Esophagus muscularis mucosa (tissue), 3 donors: ENCODE data around the gene ADRA2C.

Experiments
- POLR2AphosphoS5 ChIP-seq, 2 donors: sonication (generic); formaldehyde crosslinking; IDR thresholded peaks; one replicate each; pipeline ENCODE4 v1.6.1; 2017; ENCODE audit warnings: antibody characterized with exemption in 2 of 2
- TF ChIP-seq, protein P1 (sequence below), 3 experiments: fragments of 200-600 bp in 2 of 3; fragments of 450-650 bp in 1 of 3; sonication (generic) in 2 of 3; IDR thresholded peaks; one replicate each; pipeline ENCODE4 v1.5.1; 2017 to 2019; ENCODE audit warnings: antibody characterized with exemption in 3 of 3, mild to moderate bottlenecking in 2 of 3, moderate library complexity in 1 of 3

DNA sequence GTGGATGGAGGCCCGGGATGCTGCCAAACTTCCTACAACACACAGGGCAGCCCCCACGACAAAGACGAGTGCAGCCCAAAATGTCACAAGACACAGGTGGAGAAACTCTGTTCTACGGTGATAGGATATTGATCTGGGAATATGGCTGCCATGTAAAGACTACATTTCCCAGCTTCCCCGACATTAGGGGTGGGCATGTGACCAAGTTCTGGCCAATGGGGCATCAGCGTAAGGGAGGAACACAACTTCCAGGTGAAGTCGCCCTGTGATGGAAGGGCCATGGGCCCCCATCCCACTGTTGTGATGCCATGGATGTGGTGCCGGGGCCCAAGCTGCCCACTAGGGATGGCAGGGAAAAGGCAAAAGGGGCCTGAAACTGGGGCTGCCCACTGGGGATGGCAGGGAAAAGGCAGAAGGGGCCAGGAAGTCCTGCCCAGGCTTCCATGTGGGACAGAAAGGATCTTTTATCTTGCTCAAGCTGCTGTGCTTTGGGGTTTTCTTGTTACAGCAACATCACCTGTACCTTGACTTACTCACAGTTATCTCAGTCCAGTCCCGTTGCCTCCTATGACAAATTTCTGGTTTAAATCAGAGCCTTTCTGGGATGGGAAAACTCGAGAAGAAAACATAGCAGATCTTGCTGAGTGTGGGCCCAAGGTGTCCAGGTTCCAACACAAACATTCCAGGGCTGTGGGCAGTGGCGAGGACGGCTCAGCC is 9.7 kb upstream of the ADRA2C start:
- TF ChIP-seq, protein P1, sequence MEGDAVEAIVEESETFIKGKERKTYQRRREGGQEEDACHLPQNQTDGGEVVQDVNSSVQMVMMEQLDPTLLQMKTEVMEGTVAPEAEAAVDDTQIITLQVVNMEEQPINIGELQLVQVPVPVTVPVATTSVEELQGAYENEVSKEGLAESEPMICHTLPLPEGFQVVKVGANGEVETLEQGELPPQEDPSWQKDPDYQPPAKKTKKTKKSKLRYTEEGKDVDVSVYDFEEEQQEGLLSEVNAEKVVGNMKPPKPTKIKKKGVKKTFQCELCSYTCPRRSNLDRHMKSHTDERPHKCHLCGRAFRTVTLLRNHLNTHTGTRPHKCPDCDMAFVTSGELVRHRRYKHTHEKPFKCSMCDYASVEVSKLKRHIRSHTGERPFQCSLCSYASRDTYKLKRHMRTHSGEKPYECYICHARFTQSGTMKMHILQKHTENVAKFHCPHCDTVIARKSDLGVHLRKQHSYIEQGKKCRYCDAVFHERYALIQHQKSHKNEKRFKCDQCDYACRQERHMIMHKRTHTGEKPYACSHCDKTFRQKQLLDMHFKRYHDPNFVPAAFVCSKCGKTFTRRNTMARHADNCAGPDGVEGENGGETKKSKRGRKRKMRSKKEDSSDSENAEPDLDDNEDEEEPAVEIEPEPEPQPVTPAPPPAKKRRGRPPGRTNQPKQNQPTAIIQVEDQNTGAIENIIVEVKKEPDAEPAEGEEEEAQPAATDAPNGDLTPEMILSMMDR (IDR thresholded peaks at IDR 0.05) = no peak
- TF ChIP-seq POLR2AphosphoS5 (IDR thresholded peaks at IDR 0.05) = no peak
